ENCODE measurements around the gene SWI5. TPM values are rescaled to one million over a fixed set of nuclear protein-coding genes. Genes with fewer than 3 reads are reported as not detected.

Gene SWI5
- total RNA-seq, 4 donors from 2014 or later, result 16.2 to 26.6 (median 21.0) TPM

- TF ChIP-seq EP300 (IDR thresholded peaks at IDR 0.05) (no peak), POLR2AphosphoS5 (IDR thresholded peaks at IDR 0.05) (no peak), CTCF (IDR thresholded peaks at IDR 0.05) (no peak), POLR2A (IDR thresholded peaks at IDR 0.05; ENCODE audit: low read depth) (no peak)
- intact Hi-C loops (cut with DNase I), result no loop called here
- Histone ChIP-seq H3K4me3 (no peak overlapping the region), H3K4me1 (peaks cover 0 to 4% (median 0%) of the 10 kb centered on the region in 4 donors), H3K36me3 (peaks cover 34 to 96% (median 82%) of the 10 kb centered on the region in 4 donors), H3K27ac (replicated peaks in 1 of 4) (no peak overlapping the region), H3K9me3 (no peaks in the 10 kb centered on the region), H3K27me3 (no peaks in the 10 kb centered on the region)
- 90% methylated on average over 15 of the region's 15 CpGs for WGBS
- DNase-seq (ENCODE audit: extremely low spot score), result no peak
Measured at GRCh38 chr9:128266868-128267590, 9.0 kb upstream of the SWI5 start.

GRCh38 chr9:128271112-128271511 is 5.0 kb upstream of the SWI5 start:
- H3K9me3 ChIP-seq, result no peaks in the 10 kb centered on the region
- H3K36me3 ChIP-seq, result peaks cover 26 to 73% (median 63%) of the 10 kb centered on the region in 4 donors
- TF ChIP-seq POLR2A (IDR thresholded peaks at IDR 0.05; ENCODE audit: low read depth) (no peak), POLR2AphosphoS5 (IDR thresholded peaks at IDR 0.05) (no peak), CTCF (IDR thresholded peaks at IDR 0.05) (no peak), EP300 (IDR thresholded peaks at IDR 0.05) (no peak)
- H3K27ac ChIP-seq (replicated peaks in 1 of 4), result no peak overlapping the region
- peaks cover 14 to 30% (median 18%) of the 10 kb centered on the region in 4 donors for H3K4me1 ChIP-seq
- H3K4me3 ChIP-seq, result no peak overlapping the region
- H3K27me3 ChIP-seq, result no peaks in the 10 kb centered on the region
- intact Hi-C loops (cut with DNase I), result no loop called here
- WGBS, result 85% methylated on average over 3 of the region's 3 CpGs
- DNase-seq (ENCODE audit: extremely low spot score), result no peak

GRCh38 chr9:128271512-128271911 is 4.6 kb upstream of the SWI5 start:
- no peak for TF ChIP-seq CTCF (IDR thresholded peaks at IDR 0.05)
- no peak for TF ChIP-seq POLR2A (IDR thresholded peaks at IDR 0.05; ENCODE audit: low read depth)
- TF ChIP-seq POLR2AphosphoS5 (IDR thresholded peaks at IDR 0.05), result no peak
- no peak for TF ChIP-seq EP300 (IDR thresholded peaks at IDR 0.05)
- intact Hi-C loops (cut with DNase I), result no loop called here
- Histone ChIP-seq H3K27ac (replicated peaks in 1 of 4) (no peak overlapping the region), H3K9me3 (no peaks in the 10 kb centered on the region), H3K36me3 (peaks cover 25 to 69% (median 60%) of the 10 kb centered on the region in 4 donors), H3K4me1 (peaks cover 14 to 32% (median 20%) of the 10 kb centered on the region in 4 donors), H3K4me3 (no peak overlapping the region), H3K27me3 (no peaks in the 10 kb centered on the region)
- 70% methylated on average over 5 of the region's 5 CpGs for WGBS
- no peak for DNase-seq (ENCODE audit: extremely low spot score)

- WGBS, result 78% methylated on average over 8 of the region's 8 CpGs
- intact Hi-C loops (cut with DNase I), result no loop called here
- H3K9me3 ChIP-seq, result no peaks in the 10 kb centered on the region
- TF ChIP-seq CTCF (IDR thresholded peaks at IDR 0.05), result no peak
- TF ChIP-seq EP300 (IDR thresholded peaks at IDR 0.05), result no peak
- TF ChIP-seq POLR2A (IDR thresholded peaks at IDR 0.05; ENCODE audit: low read depth), result no peak
- TF ChIP-seq POLR2AphosphoS5 (IDR thresholded peaks at IDR 0.05), result no peak
- H3K4me3 ChIP-seq, result peak overlapping the region in 2 of 4 donors; percentile 81 to 93
- H3K27me3 ChIP-seq, result no peaks in the 10 kb centered on the region
- peak overlapping the region in 2 of 4 donors; percentile 89 to 90 for H3K27ac ChIP-seq (replicated peaks in 1 of 4)
- DNase-seq (ENCODE audit: extremely low spot score), result no peak
- peaks cover 12 to 42% (median 36%) of the 10 kb centered on the region in 4 donors for H3K36me3 ChIP-seq
- H3K4me1 ChIP-seq, result peaks cover 24 to 50% (median 40%) of the 10 kb centered on the region in 4 donors
Measured at GRCh38 chr9:128274245-128274644, 1.8 kb upstream of the SWI5 start.
